NT2/D1 (cell line): ENCODE data around the gene TNP2.

Source experiments
- SUZ12 ChIP-seq: IDR thresholded peaks from 2 replicates; pipeline ENCODE4 v1.6.1; 2011; ENCODE audit not compliant: insufficient read length, insufficient read depth; ENCODE audit errors: extremely low read depth
- YY1 ChIP-seq: IDR thresholded peaks from 2 replicates; pipeline ENCODE4 v1.6.1; 2011; ENCODE audit not compliant: insufficient read length, insufficient read depth

DNA sequence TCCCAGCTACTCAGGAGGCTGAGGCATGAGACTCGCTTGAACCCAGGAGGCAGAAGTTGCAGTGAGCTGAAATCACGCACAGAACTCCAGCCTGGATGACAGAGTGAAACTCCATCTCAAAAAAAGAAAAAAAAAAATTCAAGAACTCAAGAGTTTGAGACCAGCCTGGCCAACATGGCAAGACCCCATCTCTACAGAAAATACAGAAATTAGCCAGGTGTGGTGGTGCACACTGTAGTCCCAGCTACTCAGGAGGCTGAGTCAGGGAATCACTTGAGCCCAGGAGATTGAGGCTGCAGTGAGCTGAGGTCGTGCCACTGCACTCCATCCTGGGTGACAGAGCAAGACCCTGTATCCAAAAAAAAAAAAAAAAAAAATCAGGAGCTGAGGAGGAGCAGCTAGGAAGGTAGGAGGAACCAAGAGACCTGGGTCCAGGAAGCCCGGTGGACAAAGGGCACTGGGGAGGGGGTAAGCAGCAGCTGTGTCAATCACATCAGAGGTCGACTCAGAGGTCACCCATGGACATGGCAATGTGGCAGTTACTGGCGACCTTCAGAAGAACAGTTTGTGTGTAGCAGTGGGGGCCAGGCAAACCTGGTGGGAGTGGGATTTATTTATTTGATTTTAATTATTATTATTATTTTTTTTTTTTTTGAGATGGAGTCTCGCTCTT lies 23.1 kb upstream of the TNP2 start:
- no peak for TF ChIP-seq YY1
- no peak for TF ChIP-seq SUZ12
